Activated CD8-positive, alpha-beta memory T cell treated with anti-CD3 and anti-CD28 coated beads, Interleukin-2, amount 50 U/mL, for 24 hours (primary cell): ENCODE measurements around the gene THAP7.
"Not testable (repeated sequence)": the region's sequence is repeated elsewhere in the genome, so short reads cannot be mapped to it uniquely, and the experiment has no call there.

ENCODE experiments used
- DNase-seq: peaks from one replicate; pipeline ENCODE4 v3.0.0-alpha.2; 2020; ENCODE audit errors: extremely low read depth

Gene THAP7, protein sequence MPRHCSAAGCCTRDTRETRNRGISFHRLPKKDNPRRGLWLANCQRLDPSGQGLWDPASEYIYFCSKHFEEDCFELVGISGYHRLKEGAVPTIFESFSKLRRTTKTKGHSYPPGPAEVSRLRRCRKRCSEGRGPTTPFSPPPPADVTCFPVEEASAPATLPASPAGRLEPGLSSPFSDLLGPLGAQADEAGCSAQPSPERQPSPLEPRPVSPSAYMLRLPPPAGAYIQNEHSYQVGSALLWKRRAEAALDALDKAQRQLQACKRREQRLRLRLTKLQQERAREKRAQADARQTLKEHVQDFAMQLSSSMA

DNA sequence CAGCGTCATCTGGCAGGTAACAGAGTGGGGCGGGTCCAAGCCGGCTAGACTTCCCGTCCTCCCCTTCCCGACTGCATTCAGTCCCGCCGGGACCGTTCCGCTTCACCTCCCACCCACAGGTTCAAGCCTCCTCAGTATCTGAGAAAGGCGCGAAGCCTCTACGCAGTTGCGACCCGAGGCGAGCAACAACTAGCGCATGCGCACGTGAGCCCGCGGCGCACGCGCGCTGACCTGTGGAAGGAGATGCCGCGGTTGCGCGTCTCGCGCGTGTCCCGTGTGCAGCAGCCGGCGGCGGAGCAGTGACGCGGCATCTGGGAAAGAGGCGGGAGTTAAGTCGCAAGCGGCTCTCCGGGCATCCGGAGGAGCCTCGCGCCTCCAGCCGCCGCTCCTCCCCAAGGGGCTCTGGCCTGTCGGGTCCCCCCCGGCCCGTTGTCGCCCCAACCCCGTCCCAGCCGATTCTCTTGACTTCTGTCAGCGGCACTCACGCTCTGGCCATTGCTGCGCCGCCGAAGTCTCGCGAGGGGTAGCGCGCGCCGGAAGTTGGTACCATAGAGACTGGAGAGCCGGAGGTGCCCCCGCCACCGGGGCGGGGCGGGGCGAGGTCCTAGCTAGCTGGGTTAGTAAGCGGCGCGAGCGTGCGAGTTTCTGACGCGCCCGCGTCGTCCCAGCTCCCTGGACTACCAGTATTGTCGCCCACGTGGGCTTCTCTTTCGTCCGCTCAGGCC lies at the start of gene THAP7:
Gene THAP7, minus strand, starts transcription at position 518 of the 725 bp plus-strand sequence. Its CDS starts 207 bp downstream, at position 311.
- DNase-seq, result peak; percentile 90

DNA sequence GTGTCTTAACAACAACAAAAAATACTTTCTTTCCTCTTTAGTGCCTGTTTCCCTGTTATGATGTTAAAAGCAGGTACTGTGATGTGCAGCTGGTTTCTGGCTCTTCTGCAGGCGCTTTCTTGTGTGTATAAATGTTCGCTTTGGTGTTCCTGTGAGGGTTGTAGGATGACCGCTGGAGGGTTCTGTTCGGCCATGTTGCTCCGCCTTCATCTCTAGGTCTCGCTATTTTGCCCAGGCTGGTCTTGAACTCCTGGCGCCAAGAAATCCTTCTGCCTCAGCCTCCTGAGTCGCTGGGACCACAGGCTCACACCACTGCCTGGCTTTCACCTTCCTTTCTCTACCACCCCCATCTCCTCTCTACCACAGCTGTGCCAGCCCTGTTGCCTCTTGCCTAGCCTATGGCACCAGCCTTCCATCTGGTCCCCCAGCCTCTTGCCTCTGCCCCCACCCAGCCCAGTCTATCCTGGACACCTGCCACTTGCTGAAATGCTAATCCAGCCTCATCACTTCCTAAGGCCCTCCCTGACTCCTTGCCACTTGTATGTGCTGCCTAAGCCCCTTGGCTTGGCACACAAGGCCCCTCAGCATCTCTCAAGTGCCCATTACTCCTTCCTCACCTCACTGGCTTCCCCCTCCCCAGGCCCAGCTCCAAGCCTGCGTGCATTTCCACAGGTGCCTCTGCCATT lies 49.4 kb upstream of the THAP7 start:
- no peak for DNase-seq

DNA sequence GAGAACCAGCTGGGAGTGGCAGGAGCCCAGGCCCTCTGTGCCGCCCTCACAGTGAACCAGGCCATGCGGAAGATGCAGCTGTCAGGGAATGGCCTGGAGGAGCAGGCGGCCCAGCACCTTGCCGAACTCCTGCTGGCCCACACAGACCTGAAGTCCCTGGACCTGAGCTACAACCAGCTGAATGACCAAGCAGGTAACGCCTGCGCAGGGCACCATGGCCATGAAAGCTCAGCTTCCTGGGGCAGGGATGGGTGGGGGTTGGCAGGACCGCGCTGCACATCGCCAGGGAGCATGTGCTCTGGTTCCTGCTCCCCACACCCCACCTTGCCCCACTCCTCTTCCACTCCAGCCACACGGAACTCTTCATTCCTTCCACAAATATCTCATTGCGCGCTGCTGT lies 47.0 kb upstream of the THAP7 start:
- DNase-seq, result not testable (repeated sequence)

DNA sequence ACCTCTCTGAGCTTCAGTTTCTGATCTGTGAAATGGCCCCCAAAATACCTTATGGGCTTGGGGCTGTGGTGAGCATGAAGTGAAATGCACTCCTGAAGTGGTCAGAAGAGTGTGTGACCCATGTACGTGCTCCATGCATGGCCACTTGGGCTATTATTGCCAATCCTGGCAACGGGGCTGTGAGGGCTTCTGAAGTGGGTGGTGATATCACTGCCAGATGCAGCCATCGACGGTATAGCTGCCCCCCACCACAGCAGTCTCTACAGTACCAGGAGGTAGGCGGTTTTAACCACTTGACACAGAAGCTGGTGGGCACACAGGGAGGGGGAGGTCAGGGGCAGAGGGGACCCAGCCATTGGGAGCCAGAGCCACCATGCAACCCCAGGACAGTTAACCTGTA lies 46.5 kb upstream of the THAP7 start:
- not testable (repeated sequence) for DNase-seq

DNA sequence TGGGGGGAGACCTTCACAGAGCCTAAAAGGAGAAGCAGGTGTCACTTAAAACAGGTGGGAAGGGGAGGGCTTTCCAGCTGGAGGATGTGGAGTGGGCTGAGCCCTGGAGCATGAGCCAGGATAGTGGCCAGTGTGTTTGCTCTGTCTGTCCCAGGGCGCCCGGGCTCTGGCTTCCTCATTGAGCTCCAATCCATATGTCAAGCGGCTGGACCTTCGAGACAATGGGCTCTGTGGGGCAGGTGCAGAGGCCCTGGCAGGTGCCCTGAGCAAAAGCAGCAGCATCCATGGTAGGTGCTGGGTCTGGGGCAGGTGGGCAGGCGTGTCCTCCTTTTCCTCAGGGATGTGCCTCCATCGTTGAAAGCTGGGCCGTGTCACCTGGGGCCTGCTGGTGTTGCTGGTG lies 45.8 kb upstream of the THAP7 start:
- DNase-seq, result no peak

DNA sequence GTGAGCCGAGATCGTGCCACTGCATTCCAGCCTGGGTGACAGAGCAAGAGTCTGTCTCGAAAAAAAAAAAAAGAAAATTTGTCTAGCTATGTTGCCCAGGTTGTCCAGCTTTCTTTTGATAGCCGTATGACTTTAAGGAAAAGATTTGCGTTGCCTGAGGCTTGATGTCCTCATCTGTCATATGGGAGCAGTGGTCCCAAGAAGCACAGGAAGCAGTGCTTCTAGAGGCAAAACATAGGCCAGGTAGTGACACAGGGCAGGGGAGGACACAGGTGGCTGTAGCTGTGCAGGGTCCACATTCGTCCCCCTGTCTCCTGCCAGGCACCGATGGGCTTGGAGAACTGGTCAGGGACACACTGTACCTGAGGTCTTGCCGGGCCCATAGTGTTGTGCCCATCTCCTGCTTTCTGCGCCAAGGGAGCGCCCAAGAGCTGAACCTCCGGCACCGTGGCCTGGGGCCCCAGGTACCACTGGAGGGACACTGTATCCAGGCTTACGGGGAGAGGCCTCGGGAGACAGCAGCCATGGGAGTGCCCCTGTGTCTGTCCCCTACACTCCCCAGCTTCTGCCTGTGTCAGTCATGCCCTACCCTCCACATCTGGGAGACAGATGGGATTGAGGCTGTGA lies 45.2 kb upstream of the THAP7 start:
- no peak for DNase-seq

DNA sequence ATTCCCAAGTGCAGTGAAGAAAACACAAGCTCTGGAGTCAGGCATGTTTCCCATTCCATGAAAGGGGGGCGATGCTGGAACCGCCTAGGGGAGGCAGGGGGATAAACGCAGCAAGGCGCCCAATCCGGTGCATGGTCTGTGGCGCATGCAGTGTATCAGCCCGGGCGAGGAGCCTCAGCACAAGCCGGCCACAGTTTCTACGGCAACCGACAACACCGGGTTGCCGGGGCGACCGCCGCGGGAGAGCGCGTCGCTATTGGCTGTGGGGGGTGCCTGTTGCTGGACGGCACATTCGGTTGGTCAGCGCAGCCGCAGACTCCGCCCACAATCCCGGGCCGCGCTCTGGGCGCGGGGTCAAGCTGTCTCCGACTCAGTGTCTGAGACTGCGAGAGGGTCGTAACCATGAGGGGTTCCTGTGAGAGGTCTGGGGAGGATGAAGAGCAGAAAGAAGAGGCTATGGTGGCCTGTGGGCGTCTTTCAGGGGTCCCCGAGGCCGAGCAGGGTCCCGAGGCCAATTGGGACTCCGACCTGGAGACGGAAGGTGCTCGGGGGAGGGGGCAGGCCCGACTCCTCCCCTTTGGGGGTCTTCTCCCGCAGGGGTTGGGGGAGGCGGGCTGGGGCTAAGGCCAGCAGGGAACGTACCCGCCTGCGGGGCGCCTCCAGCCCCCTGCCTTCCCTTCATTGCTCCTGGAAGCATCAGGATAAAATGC lies 43.8 kb upstream of the THAP7 start, which contains the start of gene LRRC74B:
Gene LRRC74B, plus strand, starts transcription at position 362 of the 710 bp plus-strand sequence. Its CDS starts 41 bp downstream, at position 403.
- DNase-seq, result peak; percentile 44

DNA sequence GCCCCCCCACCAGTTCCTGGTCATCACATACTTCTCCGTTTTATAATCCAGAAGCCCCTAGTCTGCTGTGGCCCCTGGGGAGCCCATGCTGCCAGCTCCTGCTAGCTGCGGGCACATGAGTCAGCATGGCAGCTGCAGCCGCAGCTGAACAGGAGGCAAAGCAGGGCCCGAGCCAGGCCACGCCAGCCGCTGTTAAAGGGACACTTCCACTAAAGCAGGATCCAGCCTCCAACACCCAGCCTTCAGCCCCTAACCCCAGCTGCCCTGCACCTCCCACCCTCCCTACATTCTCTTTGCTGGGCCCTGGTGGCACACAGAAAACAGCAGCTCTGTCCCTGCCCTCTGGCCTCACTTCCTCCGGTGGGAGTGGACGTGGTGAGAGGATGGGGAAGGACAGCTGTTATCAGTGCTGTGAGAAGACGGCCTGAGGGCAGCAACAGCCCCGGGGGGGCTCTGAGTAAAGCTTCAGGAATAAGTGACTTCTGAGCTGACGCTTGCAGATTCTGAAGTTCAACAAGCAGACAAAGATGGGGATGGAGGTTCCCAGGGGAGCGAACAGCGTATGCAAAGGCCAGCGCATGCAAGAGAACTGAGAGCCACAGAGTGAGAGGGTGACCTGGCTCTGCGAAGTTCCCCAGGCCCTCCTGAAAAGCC lies 43.1 kb upstream of the THAP7 start:
- no peak for DNase-seq

DNA sequence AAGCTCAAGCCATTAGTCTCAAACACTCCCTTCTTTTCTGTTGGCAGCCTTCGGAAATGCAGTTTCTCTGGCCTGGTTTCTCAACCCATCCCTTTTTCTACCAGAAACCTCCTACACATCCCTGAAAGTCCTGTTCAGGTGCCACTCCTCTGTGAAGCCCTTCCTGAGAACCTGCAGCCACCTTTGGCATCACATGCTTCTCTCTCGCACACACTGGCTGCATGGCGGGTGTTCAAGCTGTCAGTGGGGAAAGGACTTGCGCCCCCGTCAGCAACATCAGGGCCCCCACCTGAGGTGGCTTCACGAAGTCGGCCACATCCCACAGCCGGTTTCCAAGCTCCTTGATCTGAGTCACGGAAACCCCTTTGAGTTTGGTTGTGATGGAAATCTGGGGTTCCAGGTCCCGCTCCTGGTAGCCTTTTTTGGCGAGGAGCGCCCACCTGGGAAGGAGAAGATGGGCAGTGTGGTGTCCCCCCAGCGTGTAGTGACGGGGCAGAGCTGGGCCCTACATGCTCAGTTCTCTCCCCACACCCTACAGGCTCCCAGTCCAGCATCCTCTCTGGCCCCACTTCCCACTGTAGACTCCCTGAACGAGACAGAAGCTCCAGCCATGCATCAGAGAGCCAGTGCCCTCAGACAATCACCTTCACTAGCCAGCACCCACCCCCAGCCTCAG lies 42.1 kb upstream of the THAP7 start:
- DNase-seq, result no peak

DNA sequence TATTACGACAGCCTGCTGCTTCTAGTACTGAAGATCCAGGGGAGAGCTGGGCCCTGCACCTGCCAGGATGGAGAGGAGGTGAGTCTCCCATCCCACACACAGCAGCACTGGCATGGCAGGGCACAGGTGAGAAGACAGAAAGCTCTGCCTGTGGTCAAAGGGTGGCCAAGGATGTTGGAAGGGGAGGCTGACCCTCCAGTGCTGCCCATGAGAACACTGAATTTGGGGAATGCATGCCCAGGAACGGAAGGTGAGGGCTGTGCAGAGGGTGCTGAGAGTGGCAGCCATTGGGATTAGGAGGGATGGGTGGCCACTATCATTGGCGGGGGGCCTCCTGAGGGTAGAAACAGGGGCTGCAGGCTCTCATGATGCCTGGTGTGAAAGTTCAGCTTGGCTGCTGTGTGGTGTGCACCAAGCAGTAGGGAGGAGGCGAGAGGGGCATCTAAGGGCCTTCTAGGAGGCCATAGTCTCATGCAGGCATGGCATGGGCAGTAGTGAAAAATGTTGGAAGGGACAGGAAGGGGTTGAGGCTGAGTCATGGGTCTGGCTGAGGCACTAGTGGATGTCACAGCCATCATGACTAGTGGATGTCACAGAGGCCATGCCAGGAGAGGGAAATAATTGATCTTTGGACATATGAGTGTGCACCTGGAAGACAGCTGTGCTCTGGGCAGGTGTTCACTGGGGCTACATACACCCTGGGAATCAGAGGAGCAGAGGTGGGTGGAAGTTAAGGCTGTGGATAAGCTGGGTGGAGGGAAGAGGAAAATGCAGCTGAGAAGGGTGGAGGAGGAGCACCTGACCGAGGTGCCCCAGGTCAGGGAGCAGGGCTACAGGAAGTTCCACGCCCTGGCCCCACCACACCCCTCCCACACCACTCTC lies 41.3 kb upstream of the THAP7 start:
- DNase-seq, result no peak

DNA sequence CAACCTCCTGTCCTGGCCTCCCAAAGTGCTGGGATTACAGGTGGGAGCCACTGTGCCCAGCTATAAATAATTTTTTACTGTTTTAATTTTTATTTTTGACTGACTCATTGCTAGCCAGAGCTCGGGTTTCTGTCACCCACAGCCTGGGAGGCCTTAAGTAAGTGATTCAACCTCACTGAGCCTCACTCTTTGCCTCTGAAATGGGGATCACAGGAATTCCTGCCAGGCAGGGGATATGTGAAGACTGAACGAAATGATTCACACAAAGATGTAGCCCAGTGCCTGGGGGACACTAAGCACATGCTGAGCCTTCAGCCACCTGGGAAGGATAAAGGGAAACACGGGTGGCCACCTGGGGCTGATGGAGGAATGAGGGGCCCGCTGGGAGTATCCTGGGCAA lies 40.0 kb upstream of the THAP7 start:
- no peak for DNase-seq

DNA sequence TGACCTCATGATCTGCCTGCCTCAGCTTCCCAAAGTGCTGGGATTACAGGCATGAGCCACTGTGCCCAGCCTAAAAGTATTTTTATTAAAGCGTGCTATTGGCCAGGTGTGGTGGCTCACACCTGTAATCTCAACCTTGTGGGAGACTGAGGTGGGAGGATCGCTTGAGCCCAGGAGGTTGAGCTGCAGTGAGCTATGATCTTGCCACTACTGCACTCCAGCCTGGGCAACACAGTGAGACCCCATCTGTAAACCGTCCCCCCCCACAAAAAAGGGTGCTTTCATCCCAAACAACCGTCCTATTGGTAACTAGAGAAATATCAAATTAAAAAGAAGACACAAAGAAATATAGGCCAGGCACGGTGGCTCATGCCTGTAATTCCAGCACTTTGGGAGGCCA lies 37.2 kb upstream of the THAP7 start:
- not testable (repeated sequence) for DNase-seq

DNA sequence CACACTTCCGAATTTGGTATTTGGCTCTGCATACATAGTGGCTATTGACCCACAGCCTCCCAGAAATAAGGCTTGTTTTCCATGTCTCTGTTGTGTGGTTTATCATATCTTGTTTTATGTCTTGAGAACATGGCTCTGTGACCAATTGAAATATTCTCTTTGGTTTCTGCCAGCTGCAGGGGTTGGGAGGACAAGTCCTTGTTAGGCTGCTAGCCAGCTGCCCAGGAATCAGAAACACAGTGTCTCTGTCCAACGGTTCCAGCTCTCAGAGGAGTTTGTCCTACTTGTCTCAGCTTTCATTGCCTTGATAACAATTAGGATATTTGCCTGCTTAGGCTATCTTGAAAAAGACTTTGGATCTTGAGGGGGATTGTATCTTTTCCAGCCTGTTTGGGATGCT lies 36.5 kb upstream of the THAP7 start:
- DNase-seq, result no peak

DNA sequence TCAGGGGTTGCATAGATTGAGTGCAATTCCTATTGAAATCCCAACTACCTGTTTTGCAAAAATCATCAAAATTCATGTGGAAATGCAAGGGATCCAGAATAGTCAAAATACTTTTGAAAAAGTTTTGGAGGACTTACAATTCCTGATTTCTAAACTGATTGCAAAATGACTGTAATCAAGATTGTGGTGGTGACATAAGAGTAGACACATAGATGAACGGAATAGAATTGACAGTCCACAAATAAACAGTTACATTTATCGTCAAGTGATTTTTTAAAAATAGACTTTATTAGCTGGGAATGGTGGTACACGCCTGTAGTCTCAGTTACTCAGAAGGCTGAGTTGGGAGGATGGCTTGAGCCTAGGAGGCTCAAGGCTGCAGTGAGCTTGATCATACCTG lies 33.1 kb upstream of the THAP7 start:
- no peak for DNase-seq

DNA sequence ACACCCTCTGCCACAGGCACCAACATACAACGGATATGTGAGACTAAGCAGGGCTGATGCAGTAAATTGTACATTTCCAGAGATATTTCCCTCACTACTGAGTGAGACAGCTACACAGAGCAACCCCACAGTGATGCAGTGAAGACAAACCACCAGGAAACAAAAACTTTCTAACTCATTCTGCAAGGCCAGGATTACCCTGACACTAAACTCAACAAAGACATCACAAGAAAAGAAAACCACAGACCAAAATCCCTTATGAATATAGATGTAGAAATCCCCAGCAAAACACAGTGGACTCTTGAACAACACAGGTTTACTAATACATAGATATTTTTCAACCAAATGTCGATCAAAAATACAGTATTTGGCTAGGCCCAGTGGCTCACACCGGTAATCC lies 32.0 kb upstream of the THAP7 start:
- no peak for DNase-seq

DNA sequence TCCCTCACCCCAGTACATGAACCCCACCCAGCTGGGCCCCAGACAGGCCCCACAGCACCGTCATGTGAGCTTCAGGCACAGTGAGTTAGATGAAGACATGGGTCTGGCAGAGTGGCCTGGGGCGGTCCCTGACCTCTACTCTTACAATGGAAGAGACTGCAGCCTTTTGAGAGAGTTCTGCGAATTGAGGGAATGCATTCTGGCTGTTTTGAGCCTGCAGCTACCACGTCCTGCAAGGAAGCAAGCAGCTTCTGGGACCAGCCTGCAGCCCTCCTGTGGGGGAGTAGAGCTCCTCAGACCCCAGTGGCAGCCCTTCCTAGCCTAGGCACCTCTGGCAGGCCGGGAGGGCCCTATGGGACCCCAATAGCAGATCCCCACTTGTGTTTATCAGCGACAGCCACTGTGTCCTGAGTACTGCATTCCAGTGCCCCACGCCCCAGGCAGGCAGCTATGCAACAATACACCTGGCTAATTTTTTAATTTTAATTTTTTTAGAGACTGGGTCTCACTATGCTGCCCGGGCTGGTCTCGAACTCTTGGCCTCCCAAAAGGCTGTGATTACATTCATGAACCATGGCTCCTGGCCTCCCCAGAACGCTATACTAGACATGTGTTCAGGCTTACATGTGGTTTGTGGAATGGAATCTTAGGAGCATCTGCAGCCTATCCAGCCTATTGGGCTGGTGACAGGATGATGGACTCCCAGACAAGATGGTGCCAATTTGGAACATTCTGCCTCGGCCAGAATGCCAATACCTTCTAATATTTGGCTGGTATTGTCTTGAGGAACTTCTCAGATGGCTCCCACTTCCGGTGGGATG lies 31.2 kb upstream of the THAP7 start:
- no peak for DNase-seq

DNA sequence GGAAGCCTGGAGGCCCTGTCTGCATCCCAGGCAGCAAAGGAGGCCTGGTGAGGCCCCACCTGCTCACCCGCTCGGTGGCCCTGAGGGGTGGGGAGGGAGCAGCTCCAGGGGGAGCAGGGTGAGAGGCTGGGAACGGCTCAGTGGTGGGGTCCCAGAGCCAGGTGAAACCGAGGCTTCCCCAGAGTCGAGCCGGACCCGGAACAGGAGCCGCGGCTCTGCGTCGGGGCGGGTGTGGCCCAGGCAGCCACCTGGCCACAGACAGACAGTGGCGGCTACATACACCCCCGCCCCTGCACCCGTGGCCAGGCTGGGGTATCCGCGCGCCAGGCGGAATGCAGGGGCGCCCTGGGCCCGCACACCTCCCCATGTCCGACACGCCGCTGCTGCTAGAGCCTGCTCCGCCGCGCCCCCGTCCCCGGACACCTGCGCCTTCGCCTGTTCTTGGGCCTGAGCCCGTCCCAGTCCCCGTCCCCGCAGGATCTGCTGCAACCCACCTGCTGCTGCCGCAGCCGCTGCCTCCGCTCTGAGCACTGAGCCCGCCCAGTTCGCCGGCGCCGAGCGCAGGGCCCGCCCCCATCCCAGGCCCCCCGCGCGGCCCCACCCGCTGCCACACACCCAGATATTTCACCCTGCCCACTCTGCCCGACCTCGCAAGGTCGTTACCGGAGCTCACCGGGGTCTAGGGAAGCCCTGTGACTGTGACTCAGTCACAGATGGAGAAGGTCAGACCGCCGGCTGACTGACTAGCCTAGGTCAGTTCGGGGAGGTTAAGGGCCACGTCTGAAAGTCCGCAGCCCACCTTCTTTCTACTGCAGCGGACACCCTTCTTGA lies 30.3 kb upstream of the THAP7 start, which contains the start of gene SLC7A4:
Gene SLC7A4, minus strand, starts transcription at position 525 of the 831 bp plus-strand sequence. CDS start 749 bp downstream, outside the sequence.
- no peak for DNase-seq
